Measurements from ENCODE around the gene MEGF9.

DNA sequence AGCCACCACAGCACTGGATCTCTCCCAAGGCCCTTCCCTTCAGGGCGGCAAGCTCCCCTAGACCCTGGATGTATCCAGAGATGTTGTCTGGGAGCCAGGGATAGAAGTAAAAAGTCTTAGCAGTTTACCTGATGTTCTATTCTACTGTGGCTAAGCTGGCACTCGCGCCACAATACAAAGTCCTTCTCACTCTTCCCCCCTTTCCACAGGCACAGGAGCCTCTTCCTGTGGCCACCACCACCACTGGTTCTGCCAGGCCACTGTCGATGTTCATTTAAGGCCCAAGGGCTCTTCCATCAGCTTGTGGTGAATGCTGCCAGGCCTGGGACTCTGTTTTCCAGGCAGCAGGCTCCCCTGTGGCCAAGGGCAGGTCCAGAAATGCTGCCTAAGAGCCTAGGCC, 33.7 kb downstream of the MEGF9 start:
- TF ChIP-seq, protein P1, sequence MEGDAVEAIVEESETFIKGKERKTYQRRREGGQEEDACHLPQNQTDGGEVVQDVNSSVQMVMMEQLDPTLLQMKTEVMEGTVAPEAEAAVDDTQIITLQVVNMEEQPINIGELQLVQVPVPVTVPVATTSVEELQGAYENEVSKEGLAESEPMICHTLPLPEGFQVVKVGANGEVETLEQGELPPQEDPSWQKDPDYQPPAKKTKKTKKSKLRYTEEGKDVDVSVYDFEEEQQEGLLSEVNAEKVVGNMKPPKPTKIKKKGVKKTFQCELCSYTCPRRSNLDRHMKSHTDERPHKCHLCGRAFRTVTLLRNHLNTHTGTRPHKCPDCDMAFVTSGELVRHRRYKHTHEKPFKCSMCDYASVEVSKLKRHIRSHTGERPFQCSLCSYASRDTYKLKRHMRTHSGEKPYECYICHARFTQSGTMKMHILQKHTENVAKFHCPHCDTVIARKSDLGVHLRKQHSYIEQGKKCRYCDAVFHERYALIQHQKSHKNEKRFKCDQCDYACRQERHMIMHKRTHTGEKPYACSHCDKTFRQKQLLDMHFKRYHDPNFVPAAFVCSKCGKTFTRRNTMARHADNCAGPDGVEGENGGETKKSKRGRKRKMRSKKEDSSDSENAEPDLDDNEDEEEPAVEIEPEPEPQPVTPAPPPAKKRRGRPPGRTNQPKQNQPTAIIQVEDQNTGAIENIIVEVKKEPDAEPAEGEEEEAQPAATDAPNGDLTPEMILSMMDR (IDR thresholded peaks at IDR 0.05) = no peak
- no peak for TF ChIP-seq POLR2A (IDR thresholded peaks at IDR 0.05)
